ENCODE results near the gene LUZP4.
"Not testable (repeated sequence)": the region's sequence is repeated elsewhere in the genome, so short reads cannot be mapped to it uniquely, and the experiment has no call there.

Gene LUZP4

DNA sequence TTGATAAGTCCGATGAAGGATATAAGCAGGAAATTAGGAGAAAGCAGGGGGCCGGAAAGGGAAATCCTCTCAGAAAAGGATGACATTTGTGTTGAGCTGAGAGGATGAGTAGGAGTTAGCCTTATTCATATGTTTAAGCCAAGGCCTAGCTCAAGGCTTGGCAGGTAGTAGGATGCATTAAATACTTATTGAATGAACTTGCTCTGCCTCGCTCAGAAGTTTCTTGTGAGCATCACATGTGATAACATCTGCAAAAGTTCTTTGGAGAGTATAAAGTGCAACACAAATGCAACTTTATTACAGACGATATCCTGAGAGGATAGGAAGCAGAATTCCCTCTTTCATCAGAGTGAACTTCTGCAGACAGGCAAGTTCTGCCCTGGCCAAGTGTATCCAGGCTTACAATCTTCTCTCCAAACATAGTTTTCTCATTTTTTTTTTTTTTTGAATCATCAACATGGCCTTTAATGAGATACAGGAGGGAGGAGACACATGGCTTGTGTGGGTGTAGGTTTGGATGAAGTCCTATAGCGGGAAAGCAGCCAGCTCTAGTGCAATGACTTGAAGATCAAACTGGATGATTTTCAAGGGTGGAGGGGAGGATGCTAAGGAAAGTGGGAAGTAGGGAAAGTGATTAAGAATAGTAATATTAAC is 48.1 kb downstream of the LUZP4 start:
- no peak for FAIRE-seq

DNA sequence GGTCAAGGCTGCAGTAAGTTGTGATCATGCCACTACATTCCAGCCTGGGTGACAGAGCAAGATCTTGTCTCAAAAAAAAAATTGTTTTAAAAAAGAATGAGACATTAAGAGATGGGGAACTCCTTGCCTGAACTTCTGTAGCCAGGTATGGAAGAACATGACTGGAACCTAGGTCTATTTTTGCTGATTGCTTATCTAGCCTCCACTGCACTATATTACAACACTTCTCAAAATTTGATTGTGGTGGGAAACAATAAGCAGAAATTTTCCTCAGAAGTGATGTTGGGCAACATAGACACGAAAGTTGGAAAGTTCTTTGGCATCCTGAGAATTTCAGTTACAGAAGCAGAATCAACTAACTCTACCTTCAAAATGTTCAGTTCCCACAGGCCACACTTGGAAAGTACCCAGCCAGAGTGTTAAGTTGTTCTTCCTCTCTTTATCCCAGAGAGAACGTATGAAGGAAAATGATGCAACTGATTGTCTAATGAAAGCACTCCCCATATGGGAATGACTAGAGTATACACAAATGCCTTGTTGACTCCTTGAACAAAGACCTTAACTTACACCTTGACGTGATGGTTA is 50.0 kb downstream of the LUZP4 start:
- FAIRE-seq: no peak

GRCh38 chrX:115341421-115341820 is 51.9 kb downstream of the LUZP4 start:
- no peak for FAIRE-seq

DNA sequence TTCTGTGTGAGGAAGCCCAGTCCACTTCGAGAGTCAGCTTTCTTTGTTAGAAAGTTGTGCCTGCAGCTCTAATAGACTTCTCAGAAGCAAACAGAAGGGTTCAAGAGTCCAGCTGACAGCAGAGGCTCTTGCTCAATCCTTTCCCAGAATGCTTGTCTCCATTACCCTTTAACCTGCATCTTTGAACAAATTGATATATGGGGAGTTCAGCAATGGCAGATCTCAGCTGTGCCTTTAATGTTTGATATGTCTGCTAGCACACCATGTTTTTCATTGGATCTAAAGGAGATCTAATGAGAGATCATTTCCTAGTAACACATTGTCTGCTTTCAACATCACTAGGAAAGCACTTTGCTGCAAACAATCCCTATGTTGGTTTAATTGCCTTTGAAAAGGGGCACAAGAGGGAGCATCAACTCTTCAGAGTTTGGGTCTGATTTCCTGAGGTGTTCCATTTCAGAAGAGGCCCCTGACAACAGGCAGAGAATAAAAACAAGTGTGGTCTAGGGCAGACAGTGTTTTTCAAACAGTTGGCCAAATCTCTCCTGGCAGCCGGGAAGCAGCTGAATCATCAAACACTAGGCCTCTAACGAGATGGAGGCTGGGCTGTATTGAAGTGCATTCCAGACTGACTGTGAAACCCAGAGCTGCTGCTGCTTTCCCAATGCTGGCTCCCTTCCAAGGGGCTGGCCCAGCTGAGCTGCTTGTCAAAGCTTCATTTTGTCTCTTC is 55.5 kb downstream of the LUZP4 start:
- no peak for FAIRE-seq

GRCh38 chrX:115345615-115346014 is 56.1 kb downstream of the LUZP4 start:
- no peak for FAIRE-seq

GRCh38 chrX:115346738-115347137 is 57.2 kb downstream of the LUZP4 start:
- FAIRE-seq: not testable (repeated sequence)

- FAIRE-seq: no peak
Observed at GRCh38 chrX:115348446-115349225, 59.1 kb downstream of the LUZP4 start.

- FAIRE-seq: no peak
Observed at GRCh38 chrX:115350711-115351381, 61.3 kb downstream of the LUZP4 start.

- FAIRE-seq: no peak
Observed at GRCh38 chrX:115356369-115356768, 66.9 kb downstream of the LUZP4 start.
